H1 (cell line): ENCODE measurements around the gene DPPA5.

ENCODE experiments used
- EZH2 ChIP-seq: fragments of 200-600 bp; sonication (generic); IDR thresholded peaks from 2 replicates; pipeline ENCODE4 v1.7.1; 2012; ENCODE audit warnings: low read depth, mild to moderate bottlenecking, moderate library complexity, low read length, inconsistent platforms; ENCODE audit not compliant: severe bottlenecking
- JUN ChIP-seq: IDR thresholded peaks from 2 replicates; pipeline ENCODE4 v1.6.1; 2011; ENCODE audit warnings: low read depth, mild to moderate bottlenecking, improper control_type of control experiment, low read length
- POLR2A ChIP-seq, 2 experiments: IDR thresholded peaks; 1 replicate in 1 of 2; 2 replicates in 1 of 2; pipeline ENCODE4 v1.6.1; 2011; ENCODE audit warnings: low read depth in 2 of 2, low read length in 2 of 2, mild to moderate bottlenecking in 2 of 2; ENCODE audit errors: control extremely low read depth in 1 of 2
- POLR2AphosphoS5 ChIP-seq: IDR thresholded peaks from 2 replicates; pipeline ENCODE4 v1.6.1; 2011; ENCODE audit warnings: low read depth, low read length
- SRF ChIP-seq: IDR thresholded peaks from 2 replicates; pipeline ENCODE4 v1.6.1; 2011; ENCODE audit warnings: mild to moderate bottlenecking, low read depth, low read length, moderate library complexity
- TF ChIP-seq, protein P1 (sequence below), 3 experiments: IDR thresholded peaks; 1 replicate in 2 of 3; 2 replicates in 1 of 3; pipeline versions ENCODE4 v1.5.1 to v1.6.1; 2011; ENCODE audit warnings: low read length in 3 of 3, mild to moderate bottlenecking in 3 of 3, inconsistent platforms in 2 of 3, low read depth in 1 of 3, moderate library complexity in 1 of 3; ENCODE audit not compliant: insufficient read depth in 1 of 3; ENCODE audit errors: control extremely low read depth in 1 of 3
- TF ChIP-seq, protein P2 (sequence below): IDR thresholded peaks from 2 replicates; pipeline ENCODE4 v1.6.1; 2011; ENCODE audit warnings: low read depth, mild to moderate bottlenecking, low read length; ENCODE audit not compliant: insufficient read depth

DNA sequence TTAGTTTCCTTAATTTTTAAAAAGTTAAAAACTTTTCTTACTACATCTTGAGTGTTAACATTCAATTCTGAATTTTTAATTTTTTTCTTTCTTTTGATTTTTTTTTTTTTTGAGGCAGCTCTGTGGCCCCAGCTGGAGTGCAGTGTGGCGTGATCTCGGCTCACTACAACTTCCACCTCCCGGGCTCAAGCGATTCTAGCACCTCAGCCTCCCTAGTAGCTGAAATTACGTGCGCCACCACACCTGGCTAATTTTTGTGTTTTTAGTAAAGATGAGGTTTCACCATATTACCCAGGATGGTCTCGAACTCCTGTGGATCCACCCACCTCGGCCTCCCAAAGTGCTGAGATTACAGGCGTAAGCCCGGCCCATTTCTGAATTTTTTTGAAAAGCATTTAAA is 41.8 kb upstream of the DPPA5 start:
- TF ChIP-seq POLR2A (IDR thresholded peaks at IDR 0.05; ENCODE audit: control extremely low read depth in 1 of 2, low read depth in 2 of 2, low read length in 2 of 2) (no peak), EZH2 (no peak), POLR2AphosphoS5 (no peak), JUN (no peak), SRF (no peak)
- TF ChIP-seq, protein P1, sequence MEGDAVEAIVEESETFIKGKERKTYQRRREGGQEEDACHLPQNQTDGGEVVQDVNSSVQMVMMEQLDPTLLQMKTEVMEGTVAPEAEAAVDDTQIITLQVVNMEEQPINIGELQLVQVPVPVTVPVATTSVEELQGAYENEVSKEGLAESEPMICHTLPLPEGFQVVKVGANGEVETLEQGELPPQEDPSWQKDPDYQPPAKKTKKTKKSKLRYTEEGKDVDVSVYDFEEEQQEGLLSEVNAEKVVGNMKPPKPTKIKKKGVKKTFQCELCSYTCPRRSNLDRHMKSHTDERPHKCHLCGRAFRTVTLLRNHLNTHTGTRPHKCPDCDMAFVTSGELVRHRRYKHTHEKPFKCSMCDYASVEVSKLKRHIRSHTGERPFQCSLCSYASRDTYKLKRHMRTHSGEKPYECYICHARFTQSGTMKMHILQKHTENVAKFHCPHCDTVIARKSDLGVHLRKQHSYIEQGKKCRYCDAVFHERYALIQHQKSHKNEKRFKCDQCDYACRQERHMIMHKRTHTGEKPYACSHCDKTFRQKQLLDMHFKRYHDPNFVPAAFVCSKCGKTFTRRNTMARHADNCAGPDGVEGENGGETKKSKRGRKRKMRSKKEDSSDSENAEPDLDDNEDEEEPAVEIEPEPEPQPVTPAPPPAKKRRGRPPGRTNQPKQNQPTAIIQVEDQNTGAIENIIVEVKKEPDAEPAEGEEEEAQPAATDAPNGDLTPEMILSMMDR (IDR thresholded peaks at IDR 0.05; ENCODE audit: control extremely low read depth in 1 of 3, insufficient read depth in 1 of 3, low read depth in 1 of 3, low read length in 3 of 3): no peak
- TF ChIP-seq, protein P2, sequence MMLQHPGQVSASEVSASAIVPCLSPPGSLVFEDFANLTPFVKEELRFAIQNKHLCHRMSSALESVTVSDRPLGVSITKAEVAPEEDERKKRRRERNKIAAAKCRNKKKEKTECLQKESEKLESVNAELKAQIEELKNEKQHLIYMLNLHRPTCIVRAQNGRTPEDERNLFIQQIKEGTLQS: no peak
